ENCODE data around the gene DGLUCY. TPM values are rescaled to one million over a fixed set of nuclear protein-coding genes. Genes with fewer than 3 reads are reported as not detected.
"Not testable (repeated sequence)": the region's sequence is repeated elsewhere in the genome, so short reads cannot be mapped to it uniquely, and the experiment has no call there.

DGLUCY gene
- polyA plus RNA-seq, 4 donors = 27.8 to 82.5 (median 74.9) TPM

DNA sequence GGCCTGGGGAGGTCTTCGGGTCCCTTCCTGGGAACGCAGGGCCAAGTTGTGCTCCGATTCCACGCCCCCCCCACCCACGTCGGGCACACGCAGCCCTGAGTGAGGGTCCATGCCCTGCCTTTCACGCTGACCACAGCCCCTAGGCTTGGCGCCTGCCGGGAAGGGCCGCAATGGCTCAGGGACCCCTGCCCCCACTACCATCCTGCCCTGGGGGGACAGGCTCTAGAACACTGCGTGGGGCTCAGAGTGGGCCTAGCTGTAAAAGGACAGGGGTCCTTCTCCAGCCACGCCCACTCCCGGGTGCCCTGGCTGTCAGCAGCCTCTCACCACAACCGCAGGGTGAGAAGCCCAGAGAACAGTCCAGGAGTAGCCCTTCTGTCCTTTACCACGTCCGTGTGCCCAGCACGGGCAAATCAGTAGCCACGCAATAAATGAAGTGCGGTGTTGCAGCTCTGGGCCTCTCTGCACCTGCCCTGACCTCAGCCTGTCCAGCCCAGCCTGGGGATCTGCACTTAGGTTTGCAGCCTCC, 140.0 kb downstream of the DGLUCY start:
- DNase-seq (ENCODE audit: low read depth in 4 of 4, low spot score in 3 of 4) = no peak

DNA sequence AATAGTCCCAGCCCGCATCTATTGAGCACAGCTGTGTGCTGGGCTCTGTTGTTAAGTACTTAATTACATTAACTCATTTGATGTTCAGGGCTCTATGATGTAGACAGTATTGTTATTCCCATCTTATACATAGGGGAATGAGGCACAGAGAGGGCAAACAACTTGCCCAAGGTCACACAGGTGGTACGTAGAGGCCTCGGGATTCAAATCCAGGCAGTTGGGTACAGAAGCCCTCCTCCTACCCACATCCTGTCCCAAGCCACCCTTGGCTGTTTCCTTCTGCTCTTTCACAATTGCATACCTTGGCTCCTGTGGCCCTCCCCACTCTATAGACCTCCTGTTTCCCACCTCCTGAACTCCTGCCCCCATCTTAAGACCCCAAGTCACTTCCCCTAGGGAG, 140.6 kb downstream of the DGLUCY start:
- no peak for DNase-seq (ENCODE audit: low read depth in 4 of 4, low spot score in 3 of 4)

DNA sequence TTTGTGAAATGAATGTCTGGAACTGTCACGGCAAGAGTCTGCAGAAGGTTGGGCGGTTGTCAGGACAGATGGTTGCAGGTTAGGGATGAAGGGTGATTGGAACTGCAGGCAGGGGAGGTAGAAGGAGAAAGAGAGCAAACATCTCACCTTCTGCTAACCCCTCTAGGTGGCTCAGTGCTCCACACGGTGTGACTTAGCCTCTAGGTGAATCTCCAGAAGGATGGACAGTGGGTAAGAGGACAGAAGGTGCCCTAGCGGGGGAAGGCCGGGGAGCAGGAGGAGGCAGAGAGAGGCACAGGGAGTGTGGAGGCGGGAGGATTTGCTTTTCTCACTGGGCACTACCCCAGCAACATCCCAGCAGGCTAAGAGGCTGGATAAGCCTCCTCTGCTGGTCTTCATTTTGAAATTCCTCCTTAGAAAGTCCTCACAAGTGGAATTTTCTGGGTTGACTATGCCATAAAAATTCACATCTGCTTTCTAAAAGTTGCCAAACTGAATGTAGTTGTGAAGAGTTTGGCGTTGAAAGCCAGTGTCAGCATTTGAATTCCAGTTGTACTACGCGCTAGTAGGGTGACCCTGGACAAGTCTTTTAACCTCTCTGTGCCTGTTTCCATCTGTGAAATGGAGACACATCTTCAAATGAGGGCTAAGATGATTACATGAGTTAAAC, 141.3 kb downstream of the DGLUCY start:
- DNase-seq (ENCODE audit: low read depth in 4 of 4, low spot score in 3 of 4) = no peak

DNA sequence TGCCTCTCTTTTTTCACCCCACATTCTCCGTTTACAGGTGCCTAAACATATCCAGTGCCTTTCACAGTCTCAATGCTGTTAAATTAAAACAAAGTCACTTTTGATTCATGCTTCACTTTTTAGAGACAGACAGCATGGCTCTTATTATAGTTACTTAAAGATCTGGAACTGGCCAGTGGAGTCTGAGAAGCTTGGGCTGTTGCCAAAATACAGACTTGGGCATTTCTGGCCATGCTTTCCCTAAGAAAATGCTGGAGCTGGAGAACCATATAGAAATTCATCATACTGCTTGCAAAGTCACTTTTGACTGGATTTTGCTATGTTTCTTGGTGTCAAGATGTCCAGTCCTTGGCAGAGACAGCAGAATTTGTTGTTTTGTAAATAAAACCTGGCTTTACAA, 142.8 kb downstream of the DGLUCY start:
- DNase-seq (ENCODE audit: low read depth in 4 of 4, low spot score in 3 of 4) = no peak

DNA sequence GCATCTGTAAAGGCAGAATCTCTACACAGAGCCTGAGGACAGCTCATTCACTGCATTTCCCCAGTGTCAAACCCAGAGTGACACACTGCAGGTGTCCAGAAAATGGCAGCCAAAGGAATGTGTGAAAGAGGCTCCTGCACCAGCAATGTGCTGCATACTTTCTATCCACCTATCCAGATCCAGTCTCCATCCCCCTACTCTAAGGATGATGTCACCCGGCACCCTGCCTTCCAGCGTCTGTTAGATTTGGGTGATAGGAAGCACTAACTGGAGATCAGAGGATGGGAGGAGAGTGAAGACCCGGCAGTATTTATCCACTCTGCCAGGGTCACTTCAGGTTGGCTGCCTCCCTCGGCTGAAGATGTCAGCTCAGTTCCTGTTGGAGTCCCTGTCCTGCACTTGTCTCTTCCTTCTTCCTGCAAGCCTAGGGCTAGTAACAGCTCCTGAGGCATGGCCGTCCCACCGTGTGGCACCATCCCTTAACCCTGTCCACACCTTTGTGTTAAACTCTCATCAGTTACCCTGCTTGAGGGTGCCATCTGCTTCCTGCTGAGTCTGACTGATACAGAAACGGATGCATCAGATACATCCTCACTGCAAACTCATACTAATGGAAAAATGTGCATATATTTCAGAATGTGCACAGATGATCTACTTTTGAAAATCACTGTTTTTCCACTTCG, 143.6 kb downstream of the DGLUCY start:
- DNase-seq (ENCODE audit: low read depth in 4 of 4, low spot score in 3 of 4) = no peak

DNA sequence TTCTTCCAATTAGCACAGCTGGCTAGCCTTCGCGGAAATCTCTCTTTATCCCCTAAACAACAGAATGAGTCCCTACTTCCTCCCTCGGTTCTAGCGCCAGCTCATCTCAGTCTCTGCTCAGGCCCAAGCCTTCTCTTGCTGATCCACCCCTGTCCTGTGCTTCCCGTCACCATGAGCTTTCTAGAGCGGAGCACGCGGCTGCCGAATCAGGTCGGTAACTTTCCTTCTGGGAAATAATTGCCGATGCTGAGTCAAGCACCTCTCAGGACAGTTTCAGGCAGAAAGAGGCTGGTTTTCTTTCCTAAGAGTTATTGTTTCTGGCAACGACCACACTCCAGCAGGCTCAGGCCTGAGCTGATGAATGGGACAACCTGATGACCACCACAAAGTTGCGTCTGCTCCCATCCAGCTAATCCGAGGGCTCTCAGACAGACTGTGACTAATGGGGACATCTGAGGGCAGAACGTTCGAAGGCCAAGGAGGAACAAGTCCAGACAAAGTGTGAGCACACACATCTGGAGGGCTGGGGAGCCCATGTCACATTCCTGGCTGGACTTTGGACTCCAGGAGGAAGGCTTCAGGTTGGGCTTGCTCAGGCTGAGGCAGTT, 144.2 kb downstream of the DGLUCY start:
- peak in 1 of 4 donors; percentile 15 for DNase-seq (ENCODE audit: low read depth in 4 of 4, low spot score in 3 of 4)

DNA sequence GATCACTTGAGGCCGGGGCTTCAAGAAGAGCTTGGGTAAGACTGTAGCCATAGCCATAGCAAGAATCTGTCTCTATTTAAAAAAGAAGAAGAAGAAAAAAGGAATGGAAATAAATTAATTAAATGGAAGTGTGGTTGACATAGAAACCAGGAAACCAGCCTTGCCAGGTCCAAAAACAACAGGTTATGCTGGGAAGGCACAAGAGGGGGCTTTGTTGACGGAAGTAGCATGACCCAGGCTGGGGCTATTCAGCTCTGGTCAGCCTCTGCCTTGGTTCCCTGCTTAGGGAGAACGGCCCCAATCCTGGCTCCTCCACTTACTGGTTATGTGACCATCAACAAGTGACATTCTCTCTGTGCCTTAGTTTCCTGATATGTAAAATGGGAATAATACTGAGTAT, 145.0 kb downstream of the DGLUCY start:
- no peak for DNase-seq (ENCODE audit: low read depth in 4 of 4, low spot score in 3 of 4)

DNA sequence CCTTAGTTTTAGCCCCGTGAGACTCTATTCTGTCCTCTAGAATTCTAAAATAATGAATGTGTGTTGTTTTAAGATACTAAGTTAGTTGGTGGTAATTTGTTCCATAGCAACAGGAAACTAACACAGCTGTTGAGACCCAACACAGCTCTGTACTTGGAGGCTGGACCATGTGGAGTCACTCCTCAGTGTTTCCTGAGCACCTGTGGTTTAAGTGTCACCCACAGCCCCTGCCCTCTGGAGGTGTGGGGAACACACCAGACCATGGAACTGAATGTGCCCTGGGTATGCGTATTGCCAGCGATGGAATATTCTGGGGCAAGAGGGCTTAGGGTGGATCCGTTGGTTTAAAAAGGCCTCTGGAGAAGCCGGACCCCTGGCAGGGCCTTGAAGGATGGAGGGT, 147.2 kb downstream of the DGLUCY start:
- DNase-seq (ENCODE audit: low read depth in 4 of 4, low spot score in 3 of 4) = no peak

DNA sequence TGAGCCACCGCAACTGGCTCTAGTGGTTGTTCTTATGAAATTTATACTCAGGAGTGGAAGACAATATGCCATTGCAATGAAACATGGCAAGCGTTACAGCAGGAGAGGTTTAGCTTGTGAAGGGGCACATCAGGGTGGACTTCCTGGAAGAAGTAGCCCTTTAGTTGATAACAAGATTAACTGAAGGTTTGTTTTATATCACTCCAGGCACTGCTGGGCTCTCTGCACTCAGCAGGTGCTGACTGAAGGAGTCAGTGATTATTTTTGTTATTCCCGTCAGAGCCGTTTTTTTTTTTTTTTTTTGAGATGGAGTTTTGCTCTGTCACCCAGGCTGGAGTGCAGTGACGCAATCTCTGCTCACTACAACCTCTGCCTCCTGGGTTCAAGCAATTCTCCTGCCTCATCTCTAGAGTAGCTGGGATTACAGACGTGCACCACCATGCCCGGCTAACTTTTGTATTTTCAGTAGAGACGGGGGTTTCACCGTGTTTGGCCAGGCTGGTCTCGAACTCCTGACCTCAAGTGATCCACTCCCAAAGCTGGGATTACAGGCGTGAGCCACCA, 148.2 kb downstream of the DGLUCY start:
- no peak for DNase-seq (ENCODE audit: low read depth in 4 of 4, low spot score in 3 of 4)

DNA sequence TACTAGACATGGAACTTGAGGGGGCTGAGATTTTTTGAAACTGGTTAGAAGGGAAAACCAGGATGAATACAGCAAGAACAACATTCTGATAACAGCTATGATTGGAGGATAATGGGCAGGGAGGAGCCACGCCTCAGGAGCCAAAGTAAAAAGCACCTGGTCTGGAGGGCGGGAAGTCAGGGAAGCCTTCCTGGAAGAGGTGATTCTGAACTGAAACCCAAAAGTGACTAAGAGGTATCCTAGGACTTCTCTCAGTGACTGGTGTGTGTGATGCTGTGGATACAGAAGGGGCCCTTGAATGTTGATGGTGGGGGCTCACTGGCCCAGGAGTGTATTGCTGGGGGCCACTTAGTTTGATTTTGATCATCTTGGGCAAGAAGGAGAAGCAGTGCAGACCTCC, 149.5 kb downstream of the DGLUCY start:
- no peak for DNase-seq (ENCODE audit: low read depth in 4 of 4, low spot score in 3 of 4)

DNA sequence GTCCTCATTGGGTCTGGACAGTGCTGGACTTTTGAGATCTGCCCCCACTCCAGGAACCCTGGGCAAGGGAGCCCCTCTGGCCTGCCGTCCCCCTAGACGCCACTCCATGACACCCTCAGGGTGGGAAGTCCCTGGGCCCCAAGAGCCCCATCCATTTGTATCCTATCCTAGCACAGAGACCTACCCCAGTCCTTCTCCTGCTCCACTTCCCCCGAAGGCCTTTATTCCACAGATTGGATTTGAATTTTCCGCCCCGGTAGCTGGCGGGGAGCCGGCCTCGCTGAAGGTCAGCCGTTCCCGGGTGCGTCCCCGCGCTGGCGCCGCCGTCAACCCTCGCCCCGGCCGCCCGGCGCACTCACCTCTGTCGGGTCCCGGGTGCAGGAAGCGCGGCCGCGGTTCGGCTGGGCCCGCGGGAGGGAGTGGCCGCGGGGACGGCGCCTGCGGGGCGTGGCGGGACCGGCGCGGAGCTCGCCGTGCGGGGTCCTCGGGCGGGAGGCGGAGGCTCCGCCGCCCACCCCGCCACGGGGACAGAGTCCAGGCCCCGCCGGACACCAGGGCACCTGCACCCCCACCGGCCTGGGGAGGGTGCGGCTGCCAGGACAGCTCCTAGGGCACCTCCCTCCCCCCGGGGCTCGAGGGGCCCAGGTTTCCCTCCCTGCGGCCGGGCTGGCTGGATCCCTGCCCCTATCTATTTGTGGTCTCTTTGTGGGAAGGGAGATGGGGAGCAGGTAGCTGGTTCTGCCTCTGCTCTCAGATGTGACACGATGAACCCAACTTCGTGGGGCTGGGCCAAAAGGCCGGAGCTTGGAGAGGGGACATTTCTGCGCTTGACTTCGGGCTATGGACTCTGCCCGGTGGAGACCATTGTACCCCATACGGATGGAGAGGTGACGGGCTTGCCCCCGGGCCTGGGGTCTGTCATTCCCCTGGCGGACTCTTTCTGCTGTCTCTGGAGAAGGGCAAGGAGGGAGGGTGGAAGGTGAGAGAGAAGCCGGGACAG, 150.6 kb downstream of the DGLUCY start:
- no peak for DNase-seq (ENCODE audit: low read depth in 4 of 4, low spot score in 3 of 4)

DNA sequence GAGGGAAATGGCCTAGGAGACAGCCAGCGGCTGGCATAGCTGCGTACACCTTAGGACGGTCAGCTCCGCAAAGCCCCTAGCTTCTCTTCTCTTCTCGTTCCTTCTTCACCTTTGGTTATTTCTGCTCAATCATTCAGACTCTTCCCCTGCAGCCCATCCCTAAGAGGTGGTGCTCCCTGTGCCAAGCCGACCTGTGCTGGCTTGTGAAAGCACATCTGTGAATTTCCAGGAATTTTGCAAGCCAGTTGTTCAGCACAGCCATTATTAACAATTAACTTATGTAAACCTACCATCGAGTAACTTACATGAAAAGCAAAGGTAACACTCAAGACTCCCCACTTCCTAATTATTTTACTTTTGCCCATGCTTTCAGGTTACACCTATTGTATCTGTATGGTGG, 151.5 kb downstream of the DGLUCY start:
- no peak for DNase-seq (ENCODE audit: low read depth in 4 of 4, low spot score in 3 of 4)

DNA sequence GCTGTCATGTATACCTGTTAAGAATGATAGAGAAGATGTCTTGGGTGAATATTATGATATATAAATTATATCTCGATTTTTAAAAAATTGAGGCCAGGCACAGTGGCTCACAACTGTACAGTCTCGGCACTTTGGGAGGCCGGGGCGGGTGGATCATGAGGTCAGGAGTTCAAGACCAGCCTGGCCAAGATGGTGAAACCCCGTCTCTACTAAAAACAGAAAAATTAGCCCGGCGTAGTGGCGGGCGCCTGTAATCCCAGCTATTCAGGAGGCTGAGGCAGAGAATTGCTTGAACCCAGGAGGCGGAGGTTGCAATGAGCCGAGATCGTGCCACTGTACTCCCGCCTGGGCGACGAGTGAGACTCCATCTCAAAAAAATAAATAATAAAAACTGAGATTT, 152.4 kb downstream of the DGLUCY start:
- DNase-seq (ENCODE audit: low read depth in 4 of 4, low spot score in 3 of 4) = not testable (repeated sequence)

DNA sequence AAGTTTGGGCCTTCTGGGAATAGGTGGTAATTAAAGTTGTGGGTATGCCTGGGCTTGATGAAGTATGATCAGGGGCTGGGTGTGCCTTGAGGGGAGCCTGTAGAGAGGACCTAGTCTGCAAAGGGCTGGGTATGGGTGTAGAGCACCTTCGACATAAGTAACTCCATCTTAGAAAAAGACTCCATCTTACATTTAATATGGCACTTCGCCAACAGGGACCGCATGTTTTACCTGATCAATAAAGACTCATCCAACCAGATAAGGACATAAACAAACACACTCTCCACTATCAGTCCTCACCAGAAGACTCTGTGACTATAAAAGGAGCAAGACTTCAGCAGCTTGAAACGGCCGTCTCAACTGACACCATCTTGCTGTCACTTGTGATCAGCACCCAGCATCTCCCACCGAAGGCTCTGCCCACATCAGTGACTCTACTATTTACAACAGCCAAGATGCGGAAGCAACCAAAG, 154.1 kb downstream of the DGLUCY start:
- DNase-seq (ENCODE audit: low read depth in 4 of 4, low spot score in 3 of 4) = no peak

DNA sequence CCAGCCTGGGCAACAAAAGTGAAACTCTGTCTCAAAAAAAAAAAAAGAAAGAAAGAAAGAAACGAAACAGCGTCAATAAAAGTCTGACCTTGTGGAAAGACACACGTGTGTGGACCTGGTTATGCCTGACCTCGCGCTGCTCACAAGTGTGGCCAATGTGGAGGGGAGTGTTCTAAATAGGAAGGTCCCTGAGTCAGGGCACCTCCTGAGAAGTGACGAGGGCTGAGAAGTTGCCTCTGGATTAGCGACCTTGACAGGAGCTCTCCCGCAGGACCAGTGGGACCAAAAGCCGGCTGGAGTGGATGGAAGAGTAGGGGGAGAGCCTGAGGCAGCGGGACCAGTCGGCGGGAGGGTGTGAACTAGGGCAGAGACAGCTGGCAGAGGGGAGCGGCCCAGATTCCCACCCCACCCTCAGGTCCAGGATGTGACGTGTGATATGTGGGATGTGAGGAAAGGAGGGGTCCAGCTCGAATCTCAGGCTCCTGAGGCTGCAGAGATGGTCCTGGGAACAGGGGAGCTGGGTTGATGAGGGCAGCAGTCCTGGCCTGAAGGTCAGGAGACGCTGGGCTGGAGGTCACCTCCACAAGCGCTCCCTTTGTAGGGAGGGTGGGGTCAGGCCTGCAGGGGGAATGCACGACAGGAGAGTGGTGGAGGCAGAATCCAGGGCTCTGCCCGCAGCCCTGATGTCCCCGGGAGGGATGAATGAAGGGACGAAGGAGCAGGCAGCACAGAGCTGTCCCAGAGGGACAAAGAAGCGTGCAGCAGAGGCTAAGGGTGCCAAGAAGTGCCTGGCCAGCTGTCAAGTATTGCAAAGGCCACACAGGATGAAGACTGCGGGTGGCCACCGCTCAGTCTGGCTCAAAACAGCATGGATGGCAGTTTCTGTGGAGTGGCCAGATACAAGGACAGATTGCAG, 155.5 kb downstream of the DGLUCY start:
- DNase-seq (ENCODE audit: low read depth in 4 of 4, low spot score in 3 of 4) = no peak

DNA sequence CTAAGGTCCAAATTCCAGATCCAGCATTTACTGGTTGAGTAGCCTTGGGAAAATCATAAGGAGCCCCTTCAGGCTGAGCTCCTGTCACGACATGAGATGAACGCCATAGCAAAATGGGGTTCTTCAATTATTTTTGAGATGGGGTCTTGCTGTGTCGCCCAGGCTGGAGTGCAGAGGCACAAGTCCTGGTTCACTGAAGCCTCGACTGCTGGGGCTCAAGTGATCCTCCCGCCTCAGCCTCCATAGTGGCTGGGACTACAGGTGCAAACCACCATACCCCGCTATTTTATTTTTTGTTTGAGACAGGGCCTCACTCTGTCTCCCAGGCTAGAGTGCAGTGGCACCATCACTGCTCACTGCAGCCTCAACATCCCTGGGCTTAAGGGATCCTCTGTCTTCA, 156.3 kb downstream of the DGLUCY start:
- no peak for DNase-seq (ENCODE audit: low read depth in 4 of 4, low spot score in 3 of 4)

DNA sequence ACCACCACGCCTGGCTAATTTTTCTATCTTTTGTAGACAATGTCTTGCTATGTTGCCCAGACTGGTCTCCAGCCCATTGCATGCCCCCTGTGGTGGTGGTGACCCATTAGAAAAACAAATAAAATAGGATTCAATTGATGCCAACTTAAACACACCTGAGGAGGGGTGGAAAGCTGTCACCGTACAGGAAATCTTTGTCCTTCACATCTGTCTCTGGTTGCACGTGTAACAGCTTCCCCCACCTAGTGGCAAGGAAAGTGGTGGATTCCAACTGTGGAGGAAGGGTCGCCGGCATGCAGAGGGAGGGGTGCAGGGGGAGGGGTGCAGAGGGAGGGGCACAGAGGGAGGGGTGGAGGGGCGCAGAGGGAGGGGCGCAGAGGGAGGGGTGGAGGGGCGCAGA, 156.7 kb downstream of the DGLUCY start:
- DNase-seq (ENCODE audit: low read depth in 4 of 4, low spot score in 3 of 4) = no peak

DNA sequence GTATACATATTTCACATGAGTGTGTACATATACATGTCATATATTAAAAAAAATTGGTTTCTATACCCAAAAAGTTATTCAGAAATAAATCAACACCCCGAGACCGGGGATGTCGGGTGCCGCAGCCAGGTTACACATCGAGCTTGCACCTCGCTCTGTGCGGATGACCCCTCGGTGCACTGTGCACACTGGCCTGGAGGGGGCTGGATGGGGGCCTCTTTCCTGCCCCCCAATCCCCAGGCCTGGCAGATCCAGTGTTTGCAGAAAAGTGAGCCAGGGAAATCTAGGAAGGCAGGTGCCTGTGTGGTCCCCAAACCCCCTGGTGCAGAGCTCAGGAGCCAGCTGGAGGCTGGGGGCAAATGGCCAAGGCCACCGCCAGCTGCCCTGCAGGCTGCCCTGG, 157.8 kb downstream of the DGLUCY start:
- no peak for DNase-seq (ENCODE audit: low read depth in 4 of 4, low spot score in 3 of 4)
